WTC11 (cell line): ENCODE measurements around the gene RFC2. TPM values are rescaled to one million over a fixed set of nuclear protein-coding genes. Genes with fewer than 3 reads are reported as not detected.

ENCODE experiments used
- ATAC-seq: fragments of 200-7000 bp; cut with Tn5 transposase; 2 replicates; pipeline ENCODE4 v1.10.0; 2021; ENCODE audit warnings: mild to moderate bottlenecking, moderate library complexity
- CTCF ChIA-PET: fragments of 300-600 bp; sonication (Branson Sonifier 250); formaldehyde crosslinking; loops from one replicate; lab custom pipeline; 2021; ENCODE audit warnings: antibody characterized with exemption; lab: Charles Lee
- POLR2A ChIA-PET: fragments of 350-600 bp; sonication (Branson Sonifier 250); formaldehyde crosslinking; loops from one replicate; lab custom pipeline; 2021; ENCODE audit warnings: antibody characterized with exemption; lab: Charles Lee
- DNase-seq: peaks from one replicate; pipeline ENCODE4 v3.0.0; 2021; ENCODE audit warnings: low spot score
- H3K27ac Mint-ChIP-seq: 2 replicates; pipeline ENCODE4 v1.8.0; 2021; ENCODE audit warnings: mixed read lengths
- H3K27me3 Mint-ChIP-seq: 2 replicates; pipeline ENCODE4 v1.8.0; 2021; ENCODE audit warnings: low read depth, mild to moderate bottlenecking, moderate library complexity, mixed read lengths
- H3K36me3 Mint-ChIP-seq: 2 replicates; pipeline ENCODE4 v1.8.0; 2021; ENCODE audit warnings: mixed read lengths
- H3K4me1 Mint-ChIP-seq: 2 replicates; pipeline ENCODE4 v1.8.0; 2022; ENCODE audit warnings: mixed read lengths
- H3K4me3 Mint-ChIP-seq: 2 replicates; pipeline ENCODE4 v1.8.0; 2021; ENCODE audit warnings: mild to moderate bottlenecking, moderate library complexity, mixed read lengths
- H3K9me3 Mint-ChIP-seq: 2 replicates; pipeline ENCODE4 v1.8.0; 2021; ENCODE audit warnings: mixed read lengths
- NR2C2 ChIP-seq: sonication (generic); formaldehyde crosslinking; IDR thresholded peaks from 2 replicates; pipeline ENCODE4 v1.8.0; 2022; ENCODE audit warnings: mild to moderate bottlenecking, missing genetic modification reagents
- PRRX2 ChIP-seq: fragments of 250-450 bp; sonication (Bioruptor Pico); IDR thresholded peaks from 2 replicates; pipeline ENCODE4 v1.8.0; 2021; ENCODE audit warnings: mild to moderate bottlenecking
- RELA ChIP-seq: sonication (generic); formaldehyde crosslinking; IDR thresholded peaks from 2 replicates; pipeline ENCODE4 v1.8.1; 2022; ENCODE audit warnings: missing genetic modification reagents, mild to moderate bottlenecking, borderline replicate concordance
- RORB ChIP-seq: fragments of 250-450 bp; sonication (Bioruptor Pico); IDR thresholded peaks from 2 replicates; pipeline ENCODE4 v1.9.0; 2021; ENCODE audit warnings: mild to moderate bottlenecking
- SMAD3 ChIP-seq: sonication (generic); formaldehyde crosslinking; IDR thresholded peaks from 2 replicates; pipeline ENCODE4 v1.8.0; 2022; ENCODE audit warnings: missing genetic modification reagents, mild to moderate bottlenecking, borderline replicate concordance
- SOX15 ChIP-seq: fragments of 250-450 bp; sonication (Bioruptor Pico); IDR thresholded peaks from 2 replicates; pipeline ENCODE4 v1.9.0; 2021; ENCODE audit warnings: mild to moderate bottlenecking
- ZNF232 ChIP-seq: sonication (generic); formaldehyde crosslinking; IDR thresholded peaks from 2 replicates; pipeline ENCODE4 v1.8.0; 2022; ENCODE audit warnings: mild to moderate bottlenecking, missing genetic modification reagents
- ZNF532 ChIP-seq: fragments of 250-450 bp; sonication (Bioruptor Pico); IDR thresholded peaks from 2 replicates; pipeline ENCODE4 v1.9.0; 2021; ENCODE audit warnings: mild to moderate bottlenecking, borderline replicate concordance
- total RNA-seq: library from RNA; stranded (reverse); gene quantifications from 3 replicates; pipeline ENCODE4 v1.2.3, GENCODE V29; 2021
- TF ChIP-seq, protein P1 (sequence below): fragments of 200-600 bp; IDR thresholded peaks from 2 replicates; pipeline ENCODE4 v1.8.0; 2022; ENCODE audit warnings: antibody characterized with exemption
- TF ChIP-seq, protein P2 (sequence below): sonication (generic); formaldehyde crosslinking; IDR thresholded peaks from 2 replicates; pipeline ENCODE4 v1.8.1; 2023; ENCODE audit warnings: mild to moderate bottlenecking, missing genetic modification reagents, borderline replicate concordance

RFC2 gene
- total RNA-seq, 1 experiment from 2014 or later: 80.7 TPM

GRCh38 chr7:74230446-74231231 is 23.6 kb downstream of the RFC2 start:
- H3K36me3 Mint-ChIP-seq: peaks cover 52% of the 10 kb centered on the region

More at GRCh38 chr7:74230446-74231231, 23.6 kb downstream of the RFC2 start:
- Mint-ChIP-seq H3K27ac (no peak overlapping the region), H3K9me3 (no peaks in the 10 kb centered on the region), H3K27me3 (no peaks in the 10 kb centered on the region), H3K4me1 (no peaks in the 10 kb centered on the region), H3K4me3 (no peak overlapping the region)
- POLR2A ChIA-PET: no interaction called here
- no peak for ATAC-seq
- no peak for DNase-seq
- CTCF ChIA-PET: interaction anchor here (1.1 to 1.4 kb wide), 2 partner anchors 24 to 171 kb away, joined by 4 to 6 read pairs; no protein-coding TSS in a partner anchor
- TF ChIP-seq, protein P1, sequence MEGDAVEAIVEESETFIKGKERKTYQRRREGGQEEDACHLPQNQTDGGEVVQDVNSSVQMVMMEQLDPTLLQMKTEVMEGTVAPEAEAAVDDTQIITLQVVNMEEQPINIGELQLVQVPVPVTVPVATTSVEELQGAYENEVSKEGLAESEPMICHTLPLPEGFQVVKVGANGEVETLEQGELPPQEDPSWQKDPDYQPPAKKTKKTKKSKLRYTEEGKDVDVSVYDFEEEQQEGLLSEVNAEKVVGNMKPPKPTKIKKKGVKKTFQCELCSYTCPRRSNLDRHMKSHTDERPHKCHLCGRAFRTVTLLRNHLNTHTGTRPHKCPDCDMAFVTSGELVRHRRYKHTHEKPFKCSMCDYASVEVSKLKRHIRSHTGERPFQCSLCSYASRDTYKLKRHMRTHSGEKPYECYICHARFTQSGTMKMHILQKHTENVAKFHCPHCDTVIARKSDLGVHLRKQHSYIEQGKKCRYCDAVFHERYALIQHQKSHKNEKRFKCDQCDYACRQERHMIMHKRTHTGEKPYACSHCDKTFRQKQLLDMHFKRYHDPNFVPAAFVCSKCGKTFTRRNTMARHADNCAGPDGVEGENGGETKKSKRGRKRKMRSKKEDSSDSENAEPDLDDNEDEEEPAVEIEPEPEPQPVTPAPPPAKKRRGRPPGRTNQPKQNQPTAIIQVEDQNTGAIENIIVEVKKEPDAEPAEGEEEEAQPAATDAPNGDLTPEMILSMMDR: no peak
- TF ChIP-seq SOX15 (CRISPR knock-in tag) (no peak), RELA (CRISPR knock-in tag) (no peak), PRRX2 (CRISPR knock-in tag) (no peak), ZNF532 (CRISPR knock-in tag) (no peak), ZNF232 (CRISPR knock-in tag) (no peak), NR2C2 (CRISPR knock-in tag) (no peak), SMAD3 (CRISPR knock-in tag) (no peak), RORB (CRISPR knock-in tag) (no peak)
- TF ChIP-seq, protein P2, sequence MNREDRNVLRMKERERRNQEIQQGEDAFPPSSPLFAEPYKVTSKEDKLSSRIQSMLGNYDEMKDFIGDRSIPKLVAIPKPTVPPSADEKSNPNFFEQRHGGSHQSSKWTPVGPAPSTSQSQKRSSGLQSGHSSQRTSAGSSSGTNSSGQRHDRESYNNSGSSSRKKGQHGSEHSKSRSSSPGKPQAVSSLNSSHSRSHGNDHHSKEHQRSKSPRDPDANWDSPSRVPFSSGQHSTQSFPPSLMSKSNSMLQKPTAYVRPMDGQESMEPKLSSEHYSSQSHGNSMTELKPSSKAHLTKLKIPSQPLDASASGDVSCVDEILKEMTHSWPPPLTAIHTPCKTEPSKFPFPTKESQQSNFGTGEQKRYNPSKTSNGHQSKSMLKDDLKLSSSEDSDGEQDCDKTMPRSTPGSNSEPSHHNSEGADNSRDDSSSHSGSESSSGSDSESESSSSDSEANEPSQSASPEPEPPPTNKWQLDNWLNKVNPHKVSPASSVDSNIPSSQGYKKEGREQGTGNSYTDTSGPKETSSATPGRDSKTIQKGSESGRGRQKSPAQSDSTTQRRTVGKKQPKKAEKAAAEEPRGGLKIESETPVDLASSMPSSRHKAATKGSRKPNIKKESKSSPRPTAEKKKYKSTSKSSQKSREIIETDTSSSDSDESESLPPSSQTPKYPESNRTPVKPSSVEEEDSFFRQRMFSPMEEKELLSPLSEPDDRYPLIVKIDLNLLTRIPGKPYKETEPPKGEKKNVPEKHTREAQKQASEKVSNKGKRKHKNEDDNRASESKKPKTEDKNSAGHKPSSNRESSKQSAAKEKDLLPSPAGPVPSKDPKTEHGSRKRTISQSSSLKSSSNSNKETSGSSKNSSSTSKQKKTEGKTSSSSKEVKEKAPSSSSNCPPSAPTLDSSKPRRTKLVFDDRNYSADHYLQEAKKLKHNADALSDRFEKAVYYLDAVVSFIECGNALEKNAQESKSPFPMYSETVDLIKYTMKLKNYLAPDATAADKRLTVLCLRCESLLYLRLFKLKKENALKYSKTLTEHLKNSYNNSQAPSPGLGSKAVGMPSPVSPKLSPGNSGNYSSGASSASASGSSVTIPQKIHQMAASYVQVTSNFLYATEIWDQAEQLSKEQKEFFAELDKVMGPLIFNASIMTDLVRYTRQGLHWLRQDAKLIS (CRISPR knock-in tag): no peak
- TF ChIP-seq, all 79 proteins: peak for 0
